ENCODE results near the gene RNF224. TPM values are rescaled to one million over a fixed set of nuclear protein-coding genes. Genes with fewer than 3 reads are reported as not detected.
A peak's percentile ranks its signal among the peaks of the same experiment; 100 is the strongest.

RNF224 gene
- total and polyA plus RNA-seq, 2 of the 13 experiments (the other 11 are each of a cell fraction or from before 2014, with no cell fraction given) = 0.09 TPM; not detected in 1

DNA sequence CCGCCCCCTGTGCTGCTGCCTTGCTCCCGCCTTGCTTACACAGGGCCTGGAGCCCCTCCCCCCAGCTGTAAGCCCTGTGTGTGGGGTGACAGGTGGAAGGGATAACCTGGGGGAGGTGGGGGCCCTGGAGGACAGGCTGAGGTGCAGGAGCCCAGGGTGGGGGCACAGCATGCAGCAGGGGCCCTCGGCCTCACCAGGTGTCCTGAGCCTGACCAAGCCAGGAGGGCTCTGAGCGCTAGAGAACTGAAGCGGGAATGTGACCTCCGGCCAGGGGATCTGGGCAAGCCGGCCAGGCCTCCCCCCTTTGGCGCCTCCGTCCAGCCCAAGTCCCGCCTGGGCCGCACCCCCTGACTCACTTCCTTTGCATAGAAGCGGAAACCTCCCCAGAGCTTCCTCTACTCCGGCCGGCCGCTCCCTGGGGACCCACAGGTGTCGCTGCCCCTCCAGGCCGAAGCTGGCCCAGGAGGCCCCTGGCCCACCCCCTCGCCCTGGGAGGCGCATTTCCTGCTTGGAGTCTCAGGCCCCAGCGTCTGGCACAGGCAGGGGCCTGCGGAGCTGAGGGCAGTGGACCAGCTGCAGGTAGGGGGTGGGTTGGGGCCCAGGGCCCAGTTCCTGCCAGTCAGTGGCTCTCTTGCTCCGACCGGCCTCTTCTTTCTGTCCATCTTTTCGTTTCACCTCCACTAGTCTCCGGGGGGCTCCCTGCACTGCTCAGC, 50.2 kb downstream of the RNF224 start, which contains the start of gene TOR4A (continued):
- TF ChIP-seq ZNF234 (CRISPR knock-in tag; conservative IDR thresholded peaks at IDR 0.05) (0 out of 2 replicates have a peak, but pooled peaks have one; percentile 19), GATAD1 (CRISPR knock-in tag; IDR thresholded peaks at IDR 0.05) (peak; percentile 81), ETV5 (CRISPR knock-in tag; IDR thresholded peaks at IDR 0.05; ENCODE audit: borderline replicate concordance) (peak; percentile 85), ZNF605 (CRISPR knock-in tag; IDR thresholded peaks at IDR 0.05) (peak; percentile 80), ZNF552 (CRISPR knock-in tag; IDR thresholded peaks at IDR 0.05; ENCODE audit: borderline replicate concordance) (no peak), ZSCAN29 (CRISPR knock-in tag; conservative IDR thresholded peaks at IDR 0.05) (no peak), SMARCC2 (IDR thresholded peaks at IDR 0.05) (no peak), SMYD3 (CRISPR knock-in tag; IDR thresholded peaks at IDR 0.05) (no peak), KDM1A (CRISPR knock-in tag; IDR thresholded peaks at IDR 0.05) (no peak), NFE2 (CRISPR knock-in tag; IDR thresholded peaks at IDR 0.05) (no peak), ZIK1 (CRISPR knock-in tag; IDR thresholded peaks at IDR 0.05; ENCODE audit: borderline replicate concordance, low read depth) (0 out of 2 replicates have a peak, but pooled peaks have one; percentile 26), TBX2 (CRISPR knock-in tag; IDR thresholded peaks at IDR 0.05; ENCODE audit: borderline replicate concordance) (peak; percentile 79; the same call in 1 of the 2 replicates), ZNF143 (CRISPR knock-in tag; IDR thresholded peaks at IDR 0.05) (peak; percentile 52)
- TF ChIP-seq, protein P1, sequence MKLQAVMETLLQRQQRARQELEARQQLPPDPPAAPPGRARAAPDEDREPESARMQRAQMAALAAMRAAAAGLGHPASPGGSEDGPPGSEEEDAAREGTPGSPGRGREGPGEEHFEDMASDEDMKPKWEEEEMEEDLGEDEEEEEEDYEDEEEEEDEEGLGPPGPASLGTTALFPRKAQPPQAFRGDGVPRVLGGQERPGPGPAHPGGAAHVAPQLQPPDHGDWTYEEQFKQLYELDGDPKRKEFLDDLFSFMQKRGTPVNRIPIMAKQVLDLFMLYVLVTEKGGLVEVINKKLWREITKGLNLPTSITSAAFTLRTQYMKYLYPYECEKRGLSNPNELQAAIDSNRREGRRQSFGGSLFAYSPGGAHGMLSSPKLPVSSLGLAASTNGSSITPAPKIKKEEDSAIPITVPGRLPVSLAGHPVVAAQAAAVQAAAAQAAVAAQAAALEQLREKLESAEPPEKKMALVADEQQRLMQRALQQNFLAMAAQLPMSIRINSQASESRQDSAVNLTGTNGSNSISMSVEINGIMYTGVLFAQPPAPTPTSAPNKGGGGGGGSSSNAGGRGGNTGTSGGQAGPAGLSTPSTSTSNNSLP (IDR thresholded peaks at IDR 0.05; ENCODE audit: low read depth, low read length) = no peak
- TF ChIP-seq, protein P2, sequence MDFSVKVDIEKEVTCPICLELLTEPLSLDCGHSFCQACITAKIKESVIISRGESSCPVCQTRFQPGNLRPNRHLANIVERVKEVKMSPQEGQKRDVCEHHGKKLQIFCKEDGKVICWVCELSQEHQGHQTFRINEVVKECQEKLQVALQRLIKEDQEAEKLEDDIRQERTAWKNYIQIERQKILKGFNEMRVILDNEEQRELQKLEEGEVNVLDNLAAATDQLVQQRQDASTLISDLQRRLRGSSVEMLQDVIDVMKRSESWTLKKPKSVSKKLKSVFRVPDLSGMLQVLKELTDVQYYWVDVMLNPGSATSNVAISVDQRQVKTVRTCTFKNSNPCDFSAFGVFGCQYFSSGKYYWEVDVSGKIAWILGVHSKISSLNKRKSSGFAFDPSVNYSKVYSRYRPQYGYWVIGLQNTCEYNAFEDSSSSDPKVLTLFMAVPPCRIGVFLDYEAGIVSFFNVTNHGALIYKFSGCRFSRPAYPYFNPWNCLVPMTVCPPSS (IDR thresholded peaks at IDR 0.05) = no peak
- TF ChIP-seq, protein P3, sequence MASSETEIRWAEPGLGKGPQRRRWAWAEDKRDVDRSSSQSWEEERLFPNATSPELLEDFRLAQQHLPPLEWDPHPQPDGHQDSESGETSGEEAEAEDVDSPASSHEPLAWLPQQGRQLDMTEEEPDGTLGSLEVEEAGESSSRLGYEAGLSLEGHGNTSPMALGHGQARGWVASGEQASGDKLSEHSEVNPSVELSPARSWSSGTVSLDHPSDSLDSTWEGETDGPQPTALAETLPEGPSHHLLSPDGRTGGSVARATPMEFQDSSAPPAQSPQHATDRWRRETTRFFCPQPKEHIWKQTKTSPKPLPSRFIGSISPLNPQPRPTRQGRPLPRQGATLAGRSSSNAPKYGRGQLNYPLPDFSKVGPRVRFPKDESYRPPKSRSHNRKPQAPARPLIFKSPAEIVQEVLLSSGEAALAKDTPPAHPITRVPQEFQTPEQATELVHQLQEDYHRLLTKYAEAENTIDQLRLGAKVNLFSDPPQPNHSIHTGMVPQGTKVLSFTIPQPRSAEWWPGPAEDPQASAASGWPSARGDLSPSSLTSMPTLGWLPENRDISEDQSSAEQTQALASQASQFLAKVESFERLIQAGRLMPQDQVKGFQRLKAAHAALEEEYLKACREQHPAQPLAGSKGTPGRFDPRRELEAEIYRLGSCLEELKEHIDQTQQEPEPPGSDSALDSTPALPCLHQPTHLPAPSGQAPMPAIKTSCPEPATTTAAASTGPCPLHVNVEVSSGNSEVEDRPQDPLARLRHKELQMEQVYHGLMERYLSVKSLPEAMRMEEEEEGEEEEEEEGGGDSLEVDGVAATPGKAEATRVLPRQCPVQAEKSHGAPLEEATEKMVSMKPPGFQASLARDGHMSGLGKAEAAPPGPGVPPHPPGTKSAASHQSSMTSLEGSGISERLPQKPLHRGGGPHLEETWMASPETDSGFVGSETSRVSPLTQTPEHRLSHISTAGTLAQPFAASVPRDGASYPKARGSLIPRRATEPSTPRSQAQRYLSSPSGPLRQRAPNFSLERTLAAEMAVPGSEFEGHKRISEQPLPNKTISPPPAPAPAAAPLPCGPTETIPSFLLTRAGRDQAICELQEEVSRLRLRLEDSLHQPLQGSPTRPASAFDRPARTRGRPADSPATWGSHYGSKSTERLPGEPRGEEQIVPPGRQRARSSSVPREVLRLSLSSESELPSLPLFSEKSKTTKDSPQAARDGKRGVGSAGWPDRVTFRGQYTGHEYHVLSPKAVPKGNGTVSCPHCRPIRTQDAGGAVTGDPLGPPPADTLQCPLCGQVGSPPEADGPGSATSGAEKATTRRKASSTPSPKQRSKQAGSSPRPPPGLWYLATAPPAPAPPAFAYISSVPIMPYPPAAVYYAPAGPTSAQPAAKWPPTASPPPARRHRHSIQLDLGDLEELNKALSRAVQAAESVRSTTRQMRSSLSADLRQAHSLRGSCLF (CRISPR knock-in tag; IDR thresholded peaks at IDR 0.05; ENCODE audit: borderline replicate concordance) = 0 out of 2 replicates have a peak, but pooled peaks have one; percentile 33
- TF ChIP-seq, protein P4, sequence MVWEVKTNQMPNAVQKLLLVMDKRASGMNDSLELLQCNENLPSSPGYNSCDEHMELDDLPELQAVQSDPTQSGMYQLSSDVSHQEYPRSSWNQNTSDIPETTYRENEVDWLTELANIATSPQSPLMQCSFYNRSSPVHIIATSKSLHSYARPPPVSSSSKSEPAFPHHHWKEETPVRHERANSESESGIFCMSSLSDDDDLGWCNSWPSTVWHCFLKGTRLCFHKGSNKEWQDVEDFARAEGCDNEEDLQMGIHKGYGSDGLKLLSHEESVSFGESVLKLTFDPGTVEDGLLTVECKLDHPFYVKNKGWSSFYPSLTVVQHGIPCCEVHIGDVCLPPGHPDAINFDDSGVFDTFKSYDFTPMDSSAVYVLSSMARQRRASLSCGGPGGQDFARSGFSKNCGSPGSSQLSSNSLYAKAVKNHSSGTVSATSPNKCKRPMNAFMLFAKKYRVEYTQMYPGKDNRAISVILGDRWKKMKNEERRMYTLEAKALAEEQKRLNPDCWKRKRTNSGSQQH (CRISPR knock-in tag; IDR thresholded peaks at IDR 0.05; ENCODE audit: low read depth) = peak; percentile 67; the same call in 1 of the 2 replicates
